RPMI7951 (cell line): ENCODE results near the gene CDS1. TPM values are rescaled to one million over a fixed set of nuclear protein-coding genes. Genes with fewer than 3 reads are reported as not detected.

Experiments used
- total RNA-seq: library from RNA; depleted of rRNA; stranded (reverse); fragments of >200 nt; shearing (Covaris generic); gene quantifications from 2 replicates; pipeline ENCODE4 v1.2.3, GENCODE V29; 2014; rRNA removed

The CDS1 gene
- total RNA-seq, 1 experiment from 2014 or later: 0.12 TPM

Other genes starting within 250 kb of the CDS1 start
- gene NKX6-1, start 83.8 kb upstream of the CDS1 start, total RNA-seq: 0.24 and 0.39 TPM in 2 replicates